ENCODE data around the gene FCRL4. TPM values are rescaled to one million over a fixed set of nuclear protein-coding genes. Genes with fewer than 3 reads are reported as not detected.
"Not testable (repeated sequence)": the region's sequence is repeated elsewhere in the genome, so short reads cannot be mapped to it uniquely, and the experiment has no call there.

FCRL4 gene
- total and polyA plus RNA-seq, 11 donors: not detected

- Histone ChIP-seq H3K4me1 (no peaks in the 10 kb centered on the region), H3K36me3 (no peaks in the 10 kb centered on the region), H3K27me3 (peaks cover 0 to 25% (median 0%) of the 10 kb centered on the region in 9 donors), H3K4me3 (no peak overlapping the region), H3K9me3 (no peaks in the 10 kb centered on the region), H3K27ac (no peak overlapping the region)
- DNase-seq (no peak), ATAC-seq (no peak)
- WGBS, 4 donors: 33 to 49% (median 39%) methylated on average over 2 of the region's 2 CpGs
- TF ChIP-seq CTCF (IDR thresholded peaks at IDR 0.05): no peak
- intact Hi-C loops (cut with DNase I): no loop called here
Measured at GRCh38 chr1:157562515-157562914, 35.4 kb downstream of the FCRL4 start.

- Histone ChIP-seq H3K4me3 (no peak overlapping the region), H3K36me3 (no peaks in the 10 kb centered on the region), H3K4me1 (no peaks in the 10 kb centered on the region), H3K9me3 (no peaks in the 10 kb centered on the region), H3K27ac (no peak overlapping the region), H3K27me3 (peaks cover 0 to 14% (median 0%) of the 10 kb centered on the region in 9 donors)
- ATAC-seq (no peak), DNase-seq (no peak)
- intact Hi-C loops (cut with DNase I): no loop called here
- 54 to 74% (median 69%) methylated on average over 2 of the region's 2 CpGs for WGBS, 4 donors
- TF ChIP-seq POLR2A (IDR thresholded peaks at IDR 0.05) (no peak), CTCF (IDR thresholded peaks at IDR 0.05) (no peak)
Measured at GRCh38 chr1:157558119-157558518, 39.8 kb downstream of the FCRL4 start.

- Histone ChIP-seq H3K4me1 (no peaks in the 10 kb centered on the region), H3K27me3 (peaks cover 0 to 8% (median 0%) of the 10 kb centered on the region in 9 donors), H3K4me3 (no peak within 1 kb of the TSS), H3K9me3 (no peaks in the 10 kb centered on the region), H3K27ac (no peak within 1 kb of the TSS), H3K36me3 (no peaks in the 10 kb centered on the region)
- WGBS, 4 donors: 70 to 73% (median 71%) methylated on average over 10 of the region's 10 CpGs
- DNase-seq: no peak
- ATAC-seq: no peak
- TF ChIP-seq CTCF (IDR thresholded peaks at IDR 0.05): no peak
- TF ChIP-seq POLR2A (IDR thresholded peaks at IDR 0.05): no peak
- intact Hi-C loops (cut with DNase I): no loop called here
Measured at GRCh38 chr1:157551694-157552693, 45.9 kb downstream of the FCRL4 start, which contains the start of gene FCRL5. Gene FCRL5, minus strand, starts transcription at chr1:157552515. Its CDS starts 153 bp downstream, at chr1:157552362.

GRCh38 chr1:157548081-157548480 is 49.8 kb downstream of the FCRL4 start:
- H3K27ac ChIP-seq; DNase-seq; H3K4me3 ChIP-seq; ATAC-seq; intact Hi-C loops (cut with DNase I); H3K4me1 ChIP-seq; H3K36me3 ChIP-seq; H3K9me3 ChIP-seq: not testable (repeated sequence)
- H3K27me3 ChIP-seq: peaks cover 0 to 11% (median 0%) of the 10 kb centered on the region in 9 donors
- 63 to 73% (median 66%) methylated on average over 1 of the region's 1 CpG for WGBS, 4 donors

All from heart left ventricle (tissue), 16 donors.